NCI-H524 (cell line): Measurements from ENCODE around the gene HOXB4.
A peak's percentile ranks its signal among the peaks of the same experiment; 100 is the strongest.

ENCODE experiments used
- DNase-seq, 2 experiments: peaks; one replicate each; lab custom pipeline; 2025; lab: John Stamatoyannopoulos, UW

Gene HOXB4

GRCh38 chr17:48559122-48559839, 18.9 kb downstream of the HOXB4 start:
- DNase-seq, result no peak

GRCh38 chr17:48558831-48559121, 19.4 kb downstream of the HOXB4 start:
- DNase-seq, result no peak

GRCh38 chr17:48558057-48558830, 19.9 kb downstream of the HOXB4 start:
- no peak for DNase-seq

- DNase-seq, result no peak
These were observed 21.4 kb downstream of the HOXB4 start for GRCh38 chr17:48556576-48557401.

- DNase-seq, result no peak
These were observed 21.9 kb downstream of the HOXB4 start for GRCh38 chr17:48556229-48556575.

- peak; percentile 36 to 81 for DNase-seq
These were observed 22.6 kb downstream of the HOXB4 start for GRCh38 chr17:48555258-48556228.

- DNase-seq, result peak; percentile 36 to 51
These were observed 23.5 kb downstream of the HOXB4 start for GRCh38 chr17:48554412-48555257.

- DNase-seq, result peak in 1 of 2 experiments; percentile 20
These were observed 24.3 kb downstream of the HOXB4 start for GRCh38 chr17:48553826-48554225.

GRCh38 chr17:48553190-48553547, 25.0 kb downstream of the HOXB4 start:
- no peak for DNase-seq

GRCh38 chr17:48552466-48553189, 25.5 kb downstream of the HOXB4 start:
- DNase-seq, result no peak

GRCh38 chr17:48551596-48552465, 26.3 kb downstream of the HOXB4 start:
- DNase-seq, result no peak

- DNase-seq, result no peak
These were observed 27.0 kb downstream of the HOXB4 start for GRCh38 chr17:48551214-48551555.

GRCh38 chr17:48550502-48551213, 27.5 kb downstream of the HOXB4 start:
- DNase-seq, result peak in 1 of 2 experiments; percentile 12

- no peak for DNase-seq
These were observed 28.1 kb downstream of the HOXB4 start for GRCh38 chr17:48549914-48550501.

GRCh38 chr17:48549281-48549630, 28.9 kb downstream of the HOXB4 start:
- no peak for DNase-seq

- no peak for DNase-seq
These were observed 29.4 kb downstream of the HOXB4 start for GRCh38 chr17:48548523-48549280.

- DNase-seq, result no peak
These were observed 30.2 kb downstream of the HOXB4 start for GRCh38 chr17:48547808-48548522.
